Muscle layer of colon (tissue), 2 donors: ENCODE data around the gene BAG5.

ENCODE experiments used
- H3K27ac ChIP-seq: one replicate; pipeline ENCODE4 v1.7.0; 2013; ENCODE audit warnings: low read depth, mild to moderate bottlenecking, low read length, moderate library complexity
- H3K27me3 ChIP-seq, 2 donors: one replicate each; pipeline ENCODE4 v1.7.0; 2013; ENCODE audit warnings: low read length in 2 of 2, mild to moderate bottlenecking in 2 of 2; ENCODE audit not compliant: insufficient read depth in 2 of 2, control insufficient read depth in 1 of 2
- H3K36me3 ChIP-seq: one replicate; pipeline ENCODE4 v1.7.0; 2013; ENCODE audit warnings: mild to moderate bottlenecking, low read length; ENCODE audit not compliant: insufficient read depth
- H3K4me1 ChIP-seq: one replicate; pipeline ENCODE4 v1.7.0; 2013; ENCODE audit warnings: mild to moderate bottlenecking, low read length; ENCODE audit not compliant: insufficient read depth
- H3K4me3 ChIP-seq, 2 donors: one replicate each; pipeline ENCODE4 v1.7.0; 2013; ENCODE audit warnings: low read length in 2 of 2, low read depth in 1 of 2, mild to moderate bottlenecking in 1 of 2, moderate library complexity in 1 of 2
- H3K9ac ChIP-seq: one replicate; pipeline ENCODE4 v1.7.0; 2013; ENCODE audit warnings: low read length
- H3K9me3 ChIP-seq: one replicate; pipeline ENCODE4 v1.7.0; 2013; ENCODE audit warnings: mild to moderate bottlenecking, low read length
- donor health status: abdominal sarcoma.
- donor health status: Adenocarcinoma of cecum.

The BAG5 gene

GRCh38 chr14:103536693-103537092 is 25.8 kb downstream of the BAG5 start:
- no peaks in the 10 kb centered on the region for H3K9me3 ChIP-seq
- no peaks in the 10 kb centered on the region for H3K36me3 ChIP-seq
- no peak overlapping the region for H3K9ac ChIP-seq
- peaks cover 80% of the 10 kb centered on the region for H3K4me1 ChIP-seq
- no peaks in the 10 kb centered on the region for H3K27me3 ChIP-seq
- H3K27ac ChIP-seq, result peak overlapping the region; percentile 90
- no peak overlapping the region for H3K4me3 ChIP-seq

DNA sequence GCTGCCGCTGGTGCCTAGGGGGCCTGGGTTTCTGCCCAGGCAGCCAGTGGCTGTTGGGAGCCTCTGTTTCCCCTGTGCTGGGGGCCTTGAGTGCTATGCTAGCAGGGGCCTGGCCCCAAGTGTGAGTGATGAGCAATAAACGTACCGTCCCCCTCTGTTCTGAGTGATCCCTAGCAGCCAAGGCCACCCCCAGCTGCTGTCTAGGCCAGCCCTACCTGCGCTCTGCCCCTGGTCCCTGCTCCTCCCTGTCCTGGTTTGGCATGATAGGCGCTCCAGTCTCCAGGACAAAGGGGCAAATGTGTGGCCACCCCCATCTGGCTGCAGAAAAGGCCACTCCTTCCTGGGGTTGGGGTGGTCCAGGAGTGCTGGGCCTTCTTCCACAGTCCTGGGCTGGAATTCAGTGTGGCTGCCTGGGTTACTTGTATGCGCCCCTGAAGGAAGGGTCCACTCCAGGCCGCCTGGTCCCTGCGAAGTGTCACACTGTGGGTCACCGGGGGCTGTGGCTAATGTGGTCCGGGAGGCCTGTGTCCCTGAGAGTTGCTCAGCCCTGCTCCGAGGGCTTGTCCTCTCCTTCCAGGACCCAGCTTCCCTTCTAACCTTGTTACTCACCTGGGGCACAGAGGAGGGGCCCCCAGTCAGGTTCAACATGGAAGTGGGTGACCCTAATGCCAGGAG is 26.4 kb downstream of the BAG5 start:
- H3K4me1 ChIP-seq, result peaks cover 80% of the 10 kb centered on the region
- no peak overlapping the region for H3K4me3 ChIP-seq
- H3K9me3 ChIP-seq, result no peaks in the 10 kb centered on the region
- H3K27me3 ChIP-seq, result no peaks in the 10 kb centered on the region
- H3K36me3 ChIP-seq, result peaks cover 4% of the 10 kb centered on the region
- H3K27ac ChIP-seq, result peak overlapping the region; percentile 90
- H3K9ac ChIP-seq, result no peak overlapping the region

DNA sequence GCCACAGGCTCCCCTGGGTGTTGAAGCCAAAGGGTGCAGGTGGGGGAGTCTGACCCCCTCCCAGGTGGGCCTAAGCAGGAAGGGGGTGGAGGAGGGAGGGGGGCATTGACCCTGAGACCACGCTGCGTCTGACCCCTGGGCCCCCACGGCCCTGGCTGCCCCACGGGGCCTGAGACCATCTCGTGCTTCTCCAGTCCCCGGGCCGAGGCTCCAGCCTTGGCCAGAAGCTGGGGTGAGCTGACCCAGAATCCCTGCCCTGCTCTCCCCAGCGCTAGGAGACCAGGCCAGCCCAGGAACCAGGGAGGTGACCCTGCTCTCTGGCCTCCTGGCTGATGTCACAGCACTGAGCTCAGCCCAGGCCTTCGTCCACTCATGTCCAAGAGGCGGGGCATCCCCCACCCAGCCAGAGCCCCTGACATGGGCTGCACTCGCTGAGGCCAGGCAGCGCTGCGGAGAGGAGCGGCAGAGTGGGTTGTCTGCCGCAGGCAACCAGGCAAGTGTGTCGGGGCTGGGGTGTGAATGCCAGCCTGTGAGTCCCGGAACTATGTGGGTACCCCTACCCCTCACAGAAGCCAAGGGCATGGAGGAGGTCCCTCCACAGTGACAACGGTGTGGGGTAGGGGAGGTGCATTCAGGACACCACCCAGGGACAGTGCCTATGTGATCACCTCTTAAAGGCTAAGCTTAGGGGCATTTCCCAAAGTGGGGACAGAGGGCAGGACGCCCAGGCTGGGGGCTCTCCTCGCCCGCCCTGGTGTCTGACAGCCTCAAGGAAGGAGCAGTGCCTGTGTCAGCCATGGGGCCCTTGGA is 27.2 kb downstream of the BAG5 start:
- peak overlapping the region in 1 of 2 donors; percentile 16 for H3K4me3 ChIP-seq
- H3K36me3 ChIP-seq, result peaks cover 11% of the 10 kb centered on the region
- H3K27me3 ChIP-seq, result no peaks in the 10 kb centered on the region
- H3K27ac ChIP-seq, result peak overlapping the region; percentile 90
- H3K9ac ChIP-seq, result no peak overlapping the region
- H3K4me1 ChIP-seq, result peaks cover 80% of the 10 kb centered on the region
- H3K9me3 ChIP-seq, result no peaks in the 10 kb centered on the region

GRCh38 chr14:103534576-103535061 is 27.8 kb downstream of the BAG5 start:
- no peak overlapping the region for H3K9ac ChIP-seq
- peak overlapping the region; percentile 90 for H3K27ac ChIP-seq
- H3K36me3 ChIP-seq, result peaks cover 14% of the 10 kb centered on the region
- H3K4me1 ChIP-seq, result peaks cover 82% of the 10 kb centered on the region
- no peaks in the 10 kb centered on the region for H3K27me3 ChIP-seq
- peak overlapping the region in 1 of 2 donors; percentile 14 for H3K4me3 ChIP-seq
- no peaks in the 10 kb centered on the region for H3K9me3 ChIP-seq

DNA sequence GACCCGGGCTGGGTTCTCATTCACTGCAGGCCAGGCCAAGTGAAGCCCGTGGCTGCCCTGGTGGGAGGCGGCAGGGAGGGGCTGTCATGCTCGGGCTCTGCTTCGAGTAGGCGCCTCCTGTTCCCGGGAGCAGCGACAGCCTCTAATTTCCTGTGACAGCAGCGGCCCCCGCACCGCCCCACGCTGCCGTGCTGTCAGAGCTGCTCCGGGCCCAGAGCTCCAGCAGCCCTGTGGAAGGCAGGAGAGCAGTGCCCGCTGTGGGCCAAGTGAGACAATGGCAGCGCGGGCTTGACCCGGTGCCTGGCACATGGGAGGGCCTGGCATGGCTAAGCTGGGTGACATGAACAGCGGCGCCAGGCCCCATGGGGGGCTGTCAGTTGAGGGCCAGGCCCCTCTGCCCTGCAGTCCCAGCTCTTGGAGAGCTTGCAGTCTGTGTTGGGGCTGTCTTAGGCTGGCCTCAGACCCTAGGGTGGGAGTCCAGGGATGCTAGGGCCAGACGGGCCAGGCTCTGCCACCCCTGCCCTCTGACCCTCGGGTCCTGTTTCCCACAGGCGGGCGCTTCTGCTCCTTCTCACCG is 28.4 kb downstream of the BAG5 start:
- no peaks in the 10 kb centered on the region for H3K27me3 ChIP-seq
- H3K4me1 ChIP-seq, result peaks cover 80% of the 10 kb centered on the region
- H3K27ac ChIP-seq, result peak overlapping the region; percentile 90
- peak overlapping the region; percentile 13 to 28 for H3K4me3 ChIP-seq
- peak overlapping the region; percentile 49 for H3K9ac ChIP-seq
- peaks cover 14% of the 10 kb centered on the region for H3K36me3 ChIP-seq
- H3K9me3 ChIP-seq, result no peaks in the 10 kb centered on the region

GRCh38 chr14:103533137-103533998 is 29.1 kb downstream of the BAG5 start:
- Histone ChIP-seq H3K4me1 (peaks cover 77% of the 10 kb centered on the region), H3K4me3 (peak overlapping the region; percentile 13 to 28), H3K27me3 (no peaks in the 10 kb centered on the region), H3K36me3 (peaks cover 14% of the 10 kb centered on the region), H3K9me3 (no peaks in the 10 kb centered on the region), H3K27ac (peak overlapping the region; percentile 90), H3K9ac (peak overlapping the region; percentile 49)

- no peak overlapping the region for H3K4me3 ChIP-seq
- no peaks in the 10 kb centered on the region for H3K9me3 ChIP-seq
- peaks cover 14% of the 10 kb centered on the region for H3K36me3 ChIP-seq
- no peaks in the 10 kb centered on the region for H3K27me3 ChIP-seq
- H3K27ac ChIP-seq, result peak overlapping the region; percentile 90
- H3K4me1 ChIP-seq, result peaks cover 82% of the 10 kb centered on the region
- H3K9ac ChIP-seq, result no peak overlapping the region
Measured at GRCh38 chr14:103532216-103533136, 30.0 kb downstream of the BAG5 start.

- H3K4me1 ChIP-seq, result peaks cover 89% of the 10 kb centered on the region
- H3K9me3 ChIP-seq, result no peaks in the 10 kb centered on the region
- H3K27me3 ChIP-seq, result no peaks in the 10 kb centered on the region
- H3K36me3 ChIP-seq, result peaks cover 14% of the 10 kb centered on the region
- H3K4me3 ChIP-seq, result no peak overlapping the region
- no peak overlapping the region for H3K9ac ChIP-seq
- peak overlapping the region; percentile 90 for H3K27ac ChIP-seq
Measured at GRCh38 chr14:103531421-103532215, 30.8 kb downstream of the BAG5 start.

DNA sequence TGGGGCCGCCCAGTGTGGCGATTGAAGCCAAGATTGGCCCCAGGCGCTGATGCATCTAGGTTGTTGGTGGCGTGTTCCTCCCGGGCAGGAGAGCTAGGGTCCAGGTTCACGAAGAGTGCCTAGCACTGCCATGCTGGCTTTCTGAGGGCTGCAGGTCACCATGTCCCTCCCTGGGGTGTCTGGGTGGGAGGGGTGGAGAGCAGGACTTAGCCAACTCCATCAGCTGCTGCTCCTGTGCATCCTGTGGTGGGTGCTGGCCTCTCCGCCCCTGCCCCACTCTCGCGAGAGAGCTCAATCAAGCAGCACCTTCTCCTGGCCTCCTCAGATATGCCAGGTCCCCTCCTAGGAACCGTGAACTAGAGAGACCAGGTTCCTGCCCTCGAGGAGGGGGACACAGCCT is 31.6 kb downstream of the BAG5 start:
- no peaks in the 10 kb centered on the region for H3K9me3 ChIP-seq
- H3K4me3 ChIP-seq, result no peak overlapping the region
- H3K27ac ChIP-seq, result peak overlapping the region; percentile 12
- no peak overlapping the region for H3K9ac ChIP-seq
- H3K36me3 ChIP-seq, result peaks cover 14% of the 10 kb centered on the region
- peaks cover 88% of the 10 kb centered on the region for H3K4me1 ChIP-seq
- no peaks in the 10 kb centered on the region for H3K27me3 ChIP-seq
